Subcutaneous abdominal adipose tissue (tissue), 5 donors: Measurements from ENCODE around the gene PRCC.

Source experiments
- H3K27ac ChIP-seq: one replicate; pipeline ENCODE4 v1.7.0; 2013; ENCODE audit warnings: low read depth, mild to moderate bottlenecking, inconsistent platforms, low read length, moderate library complexity
- H3K27me3 ChIP-seq, 5 donors: one replicate each; pipeline ENCODE4 v1.7.0; 2013; ENCODE audit warnings: low read length in 5 of 5, inconsistent platforms in 1 of 5; ENCODE audit not compliant: control insufficient read depth in 5 of 5, insufficient read depth in 4 of 5
- H3K36me3 ChIP-seq, 5 donors: one replicate each; pipeline ENCODE4 v1.7.0; 2013; ENCODE audit warnings: low read length in 5 of 5; ENCODE audit not compliant: control insufficient read depth in 5 of 5, insufficient read depth in 5 of 5
- H3K4me1 ChIP-seq, 5 donors: one replicate each; pipeline ENCODE4 v1.7.0; 2013; ENCODE audit warnings: low read length in 5 of 5, mild to moderate bottlenecking in 3 of 5, moderate library complexity in 1 of 5; ENCODE audit not compliant: control insufficient read depth in 5 of 5, insufficient read depth in 5 of 5
- H3K4me3 ChIP-seq, 5 donors: one replicate each; pipeline ENCODE4 v1.7.0; 2013; ENCODE audit warnings: low read length in 5 of 5, low read depth in 1 of 5
- H3K9ac ChIP-seq, 5 donors: one replicate each; pipeline ENCODE4 v1.7.0; 2013; ENCODE audit warnings: low read length in 5 of 5, mild to moderate bottlenecking in 4 of 5, moderate library complexity in 3 of 5
- H3K9me3 ChIP-seq, 5 donors: one replicate each; pipeline ENCODE4 v1.7.0; 2013; ENCODE audit warnings: low read length in 5 of 5; ENCODE audit not compliant: control insufficient read depth in 5 of 5
- donor health status: healthy.
- donor health status: healthy.
- donor health status: healthy.
- donor health status: healthy.
- donor health status: healthy.

The PRCC gene

GRCh38 chr1:156812293-156812990 is 45.1 kb downstream of the PRCC start:
- H3K27me3 ChIP-seq = no peaks in the 10 kb centered on the region
- H3K36me3 ChIP-seq = no peaks in the 10 kb centered on the region
- no peak overlapping the region for H3K4me3 ChIP-seq
- peaks cover 8 to 43% (median 40%) of the 10 kb centered on the region in 5 donors for H3K4me1 ChIP-seq
- no peak overlapping the region for H3K9ac ChIP-seq
- no peaks in the 10 kb centered on the region for H3K9me3 ChIP-seq
- H3K27ac ChIP-seq = no peak overlapping the region

GRCh38 chr1:156813298-156813697 is 46.0 kb downstream of the PRCC start:
- no peak overlapping the region for H3K27ac ChIP-seq
- H3K9ac ChIP-seq = peak overlapping the region in 2 of 5 donors; percentile 56 to 62
- H3K4me1 ChIP-seq = peaks cover 8 to 41% (median 40%) of the 10 kb centered on the region in 5 donors
- H3K9me3 ChIP-seq = no peaks in the 10 kb centered on the region
- no peaks in the 10 kb centered on the region for H3K36me3 ChIP-seq
- peak overlapping the region; percentile 53 to 68 (median 61) for H3K4me3 ChIP-seq
- no peaks in the 10 kb centered on the region for H3K27me3 ChIP-seq

DNA sequence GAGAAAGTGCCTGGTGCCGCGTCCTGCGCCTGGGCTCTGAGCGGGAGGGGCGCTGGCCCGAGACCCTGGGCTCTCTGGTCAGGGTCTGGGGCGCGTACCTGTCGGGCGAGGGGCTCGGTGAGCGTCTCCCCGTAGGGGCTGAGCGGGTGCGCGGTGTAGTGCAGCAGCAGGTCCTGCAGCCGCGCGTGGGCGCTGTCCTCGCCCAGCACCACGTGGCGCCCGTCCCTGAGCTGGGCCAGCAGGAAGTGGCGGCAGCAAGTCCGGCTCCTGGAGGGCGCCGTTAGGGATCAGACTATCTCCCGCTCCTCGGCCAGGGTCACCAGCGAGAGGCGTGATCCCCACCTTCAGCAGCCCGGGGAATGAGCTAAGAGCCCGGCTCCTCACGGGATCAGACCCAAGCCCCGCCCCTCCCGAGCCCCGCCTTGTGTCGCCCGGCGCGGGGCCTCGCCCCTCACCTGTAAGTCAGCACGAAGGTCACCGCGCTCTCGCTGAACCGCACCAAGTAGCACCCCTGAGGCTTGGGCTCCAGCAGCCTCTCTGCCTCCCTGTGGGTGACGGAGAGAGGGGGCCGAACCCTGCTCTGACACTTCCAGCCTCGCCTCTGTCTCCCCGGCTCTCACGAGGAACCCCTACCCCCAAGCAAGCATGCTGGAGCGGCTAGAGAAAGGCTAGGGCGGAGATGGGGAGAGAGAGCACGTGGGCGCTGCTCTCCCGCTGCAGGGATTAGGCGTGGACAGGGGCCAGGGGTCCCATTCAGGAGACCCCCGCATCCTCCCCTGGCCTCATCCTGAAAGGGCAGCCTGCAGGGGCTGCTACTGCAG is 46.6 kb downstream of the PRCC start:
- no peaks in the 10 kb centered on the region for H3K9me3 ChIP-seq
- peaks cover 8 to 41% (median 40%) of the 10 kb centered on the region in 5 donors for H3K4me1 ChIP-seq
- peak overlapping the region in 3 of 5 donors; percentile 40 to 62 (median 56) for H3K9ac ChIP-seq
- peak overlapping the region; percentile 53 to 68 (median 61) for H3K4me3 ChIP-seq
- H3K27me3 ChIP-seq = no peaks in the 10 kb centered on the region
- no peaks in the 10 kb centered on the region for H3K36me3 ChIP-seq
- no peak overlapping the region for H3K27ac ChIP-seq

GRCh38 chr1:156814571-156815260 is 47.4 kb downstream of the PRCC start:
- H3K9ac ChIP-seq = peak overlapping the region in 1 of 5 donors; percentile 62
- peak overlapping the region in 3 of 5 donors; percentile 6 to 68 (median 53) for H3K4me3 ChIP-seq
- H3K9me3 ChIP-seq = no peaks in the 10 kb centered on the region
- H3K27ac ChIP-seq = no peak overlapping the region
- H3K36me3 ChIP-seq = no peaks in the 10 kb centered on the region
- H3K4me1 ChIP-seq = peaks cover 8 to 41% (median 40%) of the 10 kb centered on the region in 5 donors
- H3K27me3 ChIP-seq = no peaks in the 10 kb centered on the region

DNA sequence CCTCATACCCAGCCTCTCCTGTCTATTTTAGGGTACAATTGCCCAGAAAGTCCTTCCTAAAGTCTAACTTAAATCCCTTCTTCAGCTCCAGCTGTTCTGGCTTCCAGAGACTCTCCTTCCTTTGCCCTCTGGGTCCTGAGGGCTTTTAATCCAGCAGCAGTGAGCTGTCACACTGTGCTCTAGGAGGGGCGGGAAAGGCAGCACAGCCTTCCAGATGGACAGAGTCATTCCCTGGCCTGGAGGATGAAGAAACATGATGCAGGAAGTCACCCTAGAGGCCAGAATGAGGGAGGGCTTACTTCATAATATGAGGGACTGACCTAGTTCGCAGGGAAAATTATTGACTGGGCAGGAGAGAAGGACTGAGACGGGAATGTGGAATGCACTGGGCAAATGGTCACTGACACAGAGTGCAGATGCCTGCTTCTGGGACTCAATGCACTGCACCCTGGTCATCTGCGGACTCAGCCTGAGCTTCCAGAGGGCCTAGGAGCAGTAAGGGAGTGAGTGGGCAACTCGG is 48.0 kb downstream of the PRCC start:
- Histone ChIP-seq H3K9me3 (no peaks in the 10 kb centered on the region), H3K9ac (peak overlapping the region in 1 of 5 donors; percentile 16), H3K36me3 (no peaks in the 10 kb centered on the region), H3K4me1 (peaks cover 8 to 41% (median 40%) of the 10 kb centered on the region in 5 donors), H3K27me3 (no peaks in the 10 kb centered on the region), H3K4me3 (peak overlapping the region in 4 of 5 donors; percentile 17 to 39 (median 36)), H3K27ac (no peak overlapping the region)

DNA sequence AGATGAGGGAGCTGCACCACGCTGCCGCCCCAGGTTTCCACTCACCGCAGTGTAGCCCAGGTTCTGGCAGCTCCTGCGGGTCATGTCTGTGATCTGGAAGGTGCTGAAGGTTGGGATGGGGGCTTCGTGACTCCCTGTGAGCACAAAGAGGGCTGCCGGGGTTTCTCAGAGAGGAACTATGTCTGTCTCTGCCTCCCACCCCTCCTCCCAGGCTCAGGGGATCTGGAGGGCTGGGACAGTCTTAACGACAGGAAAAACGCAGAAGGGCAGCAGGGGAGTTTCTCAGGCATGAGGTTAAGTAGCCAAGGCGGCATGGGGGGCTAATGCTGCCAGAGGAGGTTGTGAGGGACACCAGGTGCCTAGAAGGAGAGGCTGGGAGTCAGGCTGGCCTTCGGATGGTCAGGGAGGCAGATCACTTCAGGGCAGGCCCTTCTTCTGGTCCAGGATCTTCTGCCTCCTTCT is 48.7 kb downstream of the PRCC start:
- Histone ChIP-seq H3K4me3 (peak overlapping the region in 4 of 5 donors; percentile 17 to 39 (median 36)), H3K27me3 (no peaks in the 10 kb centered on the region), H3K27ac (no peak overlapping the region), H3K36me3 (no peaks in the 10 kb centered on the region), H3K9ac (peak overlapping the region in 4 of 5 donors; percentile 1 to 61 (median 27)), H3K4me1 (peaks cover 8 to 41% (median 40%) of the 10 kb centered on the region in 5 donors), H3K9me3 (no peaks in the 10 kb centered on the region)

- Histone ChIP-seq H3K4me1 (peaks cover 8 to 41% (median 40%) of the 10 kb centered on the region in 5 donors), H3K36me3 (no peaks in the 10 kb centered on the region), H3K27ac (no peak within 1 kb of the TSS), H3K9me3 (no peaks in the 10 kb centered on the region), H3K4me3 (peak within 1 kb of the TSS in 4 of 5 donors; percentile 17 to 39 (median 36)), H3K9ac (peak within 1 kb of the TSS in 4 of 5 donors; percentile 1 to 61 (median 27)), H3K27me3 (no peaks in the 10 kb centered on the region)
Observed at GRCh38 chr1:156816561-156817328, 49.4 kb downstream of the PRCC start, which contains the start of gene SH2D2A. Gene SH2D2A, minus strand, starts transcription at chr1:156816848. Its CDS starts 140 bp downstream, at chr1:156816708.

DNA sequence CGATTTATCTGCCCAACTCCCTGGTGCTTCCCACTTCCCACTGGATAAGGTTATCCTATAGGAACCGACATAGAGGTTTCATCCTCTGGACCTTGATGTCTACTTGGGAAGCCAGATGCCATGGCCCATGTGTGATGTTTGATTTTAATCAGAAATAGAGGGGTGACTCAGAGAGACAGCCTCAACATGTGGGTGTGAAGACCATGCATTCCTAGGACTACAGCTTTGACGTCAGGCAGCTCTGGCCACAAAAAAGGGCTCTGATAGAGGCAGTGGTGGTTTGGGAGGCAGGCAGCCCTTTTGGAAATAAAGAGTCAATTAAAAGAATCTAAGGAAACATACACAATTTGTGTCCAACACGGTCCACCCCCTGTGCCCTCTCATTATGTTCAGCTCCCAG is 54.5 kb downstream of the PRCC start:
- Histone ChIP-seq H3K9ac (no peak overlapping the region), H3K4me1 (peaks cover 0 to 4% (median 3%) of the 10 kb centered on the region in 5 donors), H3K9me3 (no peaks in the 10 kb centered on the region), H3K4me3 (no peak overlapping the region), H3K27ac (no peak overlapping the region), H3K27me3 (no peaks in the 10 kb centered on the region), H3K36me3 (no peaks in the 10 kb centered on the region)

- no peak overlapping the region for H3K9ac ChIP-seq
- H3K36me3 ChIP-seq = no peaks in the 10 kb centered on the region
- H3K4me1 ChIP-seq = no peaks in the 10 kb centered on the region
- no peak overlapping the region for H3K27ac ChIP-seq
- H3K27me3 ChIP-seq = no peaks in the 10 kb centered on the region
- no peaks in the 10 kb centered on the region for H3K9me3 ChIP-seq
- H3K4me3 ChIP-seq = no peak overlapping the region
Observed at GRCh38 chr1:156822680-156823079, 55.3 kb downstream of the PRCC start.
